PC-3 (cell line): Measurements from ENCODE around the gene EZR. TPM values are rescaled to one million over a fixed set of nuclear protein-coding genes. Genes with fewer than 3 reads are reported as not detected.

Experiments
- ATAC-seq: fragments of 200-7000 bp; cut with Tn5 transposase; 2 replicates; pipeline ENCODE4 v1.9.1; 2020; ENCODE audit warnings: mild to moderate bottlenecking, moderate library complexity
- BruUV-seq: library from RNA; stranded (reverse); fragments of 400-500 nt; replicated peaks from 2 replicates; lab custom pipeline; 2021; lab: Mats Ljungman, UMichigan
- CTCF ChIA-PET: fragments of 300-600 bp; sonication (Branson Sonifier 250); formaldehyde crosslinking; loops from one replicate; lab custom pipeline; 2022; ENCODE audit warnings: antibody characterized with exemption; lab: Charles Lee
- POLR2A ChIA-PET: fragments of 300-600 bp; sonication (Branson Sonifier 250); formaldehyde crosslinking; loops from one replicate; lab custom pipeline; 2022; ENCODE audit warnings: antibody characterized with exemption; ENCODE audit not compliant: unreplicated experiment; lab: Charles Lee
- DNase-seq: peaks from one replicate; pipeline ENCODE4 v3.0.0-alpha.2; 2015
- H2AFZ ChIP-seq: fragments of 300-600 bp; sonication (generic); 2 replicates; pipeline ENCODE4 v1.6.0; 2016; ENCODE audit warnings: antibody characterized with exemption, low read length
- H3F3A ChIP-seq: fragments of 300-600 bp; sonication (generic); one replicate; pipeline ENCODE4 v1.6.0; 2017; ENCODE audit warnings: antibody characterized with exemption, low read length, control low read depth, mild to moderate bottlenecking; ENCODE audit not compliant: unreplicated experiment
- H3K27ac ChIP-seq: fragments of 300-600 bp; sonication (generic); 2 replicates; pipeline ENCODE4 v1.5.1; 2016; ENCODE audit warnings: mild to moderate bottlenecking, low read length
- H3K27me3 ChIP-seq: fragments of 300-600 bp; sonication (generic); 2 replicates; pipeline ENCODE4 v1.6.1; 2016; ENCODE audit warnings: low read length, mixed read lengths
- H3K36me3 ChIP-seq: fragments of 300-600 bp; sonication (generic); 2 replicates; pipeline ENCODE4 v1.6.1; 2016; ENCODE audit warnings: low read depth, mixed run types, low read length, mixed read lengths
- H3K4me1 ChIP-seq: fragments of 300-600 bp; sonication (generic); 2 replicates; pipeline ENCODE4 v1.5.1; 2016; ENCODE audit warnings: low read length; ENCODE audit not compliant: insufficient read depth
- H3K4me2 ChIP-seq: fragments of 300-600 bp; sonication (generic); 2 replicates; pipeline ENCODE4 v1.6.0; 2016; ENCODE audit warnings: low read length
- H3K4me3 ChIP-seq: fragments of 300-600 bp; sonication (generic); 2 replicates; pipeline ENCODE4 v1.5.1; 2016; ENCODE audit warnings: mild to moderate bottlenecking, low read length, mixed read lengths
- H3K79me2 ChIP-seq: fragments of 300-600 bp; sonication (generic); 2 replicates; pipeline ENCODE4 v1.6.1; 2017; ENCODE audit warnings: low read length, mixed read lengths
- H3K9ac ChIP-seq: fragments of 300-600 bp; sonication (generic); 2 replicates; pipeline ENCODE4 v1.6.0; 2016; ENCODE audit warnings: mild to moderate bottlenecking, low read length
- H3K9me2 ChIP-seq: fragments of 300-600 bp; sonication (generic); replicated peaks from 2 replicates; pipeline ENCODE4 v1.6.1; 2016; ENCODE audit warnings: mixed run types, low read length, mixed read lengths
- H3K9me3 ChIP-seq: fragments of 300-600 bp; sonication (generic); 2 replicates; pipeline ENCODE4 v1.6.1; 2016; ENCODE audit warnings: low read length, mixed read lengths
- H4K20me1 ChIP-seq: fragments of 300-600 bp; sonication (generic); 2 replicates; pipeline ENCODE4 v1.6.1; 2016; ENCODE audit warnings: low read length, mixed read lengths
- CTCF ChIP-seq: fragments of 300-600 bp; sonication (generic); conservative IDR thresholded peaks from 2 replicates; pipeline ENCODE4 v1.5.1; 2017; ENCODE audit warnings: antibody characterized with exemption, low read depth, mild to moderate bottlenecking, low read length
- EZH2 ChIP-seq: fragments of 300-600 bp; sonication (generic); IDR thresholded peaks from one replicate; pipeline ENCODE4 v1.6.1; 2017; ENCODE audit warnings: antibody characterized with exemption, mild to moderate bottlenecking, low read length; ENCODE audit not compliant: unreplicated experiment
- EZH2phosphoT487 ChIP-seq: fragments of 300-600 bp; sonication (generic); IDR thresholded peaks from 2 replicates; pipeline ENCODE4 v1.6.1; 2018; ENCODE audit warnings: mild to moderate bottlenecking, antibody characterized with exemption, low read length, borderline replicate concordance
- intact Hi-C: fragments of 100-400 bp; cut with micrococcal nuclease; formaldehyde crosslinking; loops from 2 replicates; pipeline ENCODE4 v1.9.0; 2023
- total RNA-seq: library from RNA; depleted of rRNA; stranded (reverse); fragments of >200 nt; gene quantifications from 2 replicates; pipeline ENCODE4 v1.2.3, GENCODE V29; 2014

The EZR gene
- total RNA-seq, 1 experiment from 2014 or later: 182 TPM

DNA sequence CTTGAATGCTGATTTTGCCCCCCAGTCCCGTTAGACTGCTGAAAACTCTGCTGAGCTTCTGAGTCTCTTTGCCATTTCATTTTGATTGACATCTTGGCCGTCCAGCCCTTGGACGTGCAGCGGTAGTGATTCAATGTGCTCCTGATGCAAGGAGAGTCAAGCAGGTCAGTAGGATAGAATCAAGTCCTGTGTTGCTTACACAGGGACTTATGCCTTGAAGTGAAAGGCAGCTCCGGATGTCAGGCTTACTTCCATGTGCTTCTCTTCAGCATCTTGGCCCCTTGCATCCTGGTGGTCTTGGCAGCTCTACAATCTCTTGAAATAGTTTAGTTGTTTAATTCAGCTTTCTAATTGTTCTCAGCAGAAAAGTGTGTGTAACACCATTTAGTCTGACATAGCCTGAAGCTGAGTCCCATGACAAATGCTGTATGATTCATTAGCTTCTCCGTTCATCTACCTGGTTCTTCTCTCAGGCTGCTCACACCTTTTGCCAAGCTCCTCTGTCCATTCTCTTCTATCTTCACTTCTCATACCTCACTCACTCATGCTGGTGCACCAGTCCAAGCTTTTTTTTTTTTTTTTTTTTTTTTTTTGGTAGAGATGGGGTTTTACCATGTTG lies 76.0 kb downstream of the EZR start:
- ChIA-PET CTCF (no interaction called here), POLR2A (interaction anchor here (0.6 kb wide), 1 partner anchor 35 kb away, joined by 10 read pairs; no protein-coding TSS in a partner anchor)
- intact Hi-C loops: no loop called here
- no peak overlapping the region for H3K4me3 ChIP-seq
- no peak for ATAC-seq
- H3F3A ChIP-seq: no peaks in the 10 kb centered on the region
- peaks cover 7% of the 10 kb centered on the region for H3K4me1 ChIP-seq
- no peak overlapping the region for H2AFZ ChIP-seq
- no peak overlapping the region for H3K4me2 ChIP-seq
- H3K9ac ChIP-seq: no peak overlapping the region
- no peaks in the 10 kb centered on the region for H3K9me3 ChIP-seq
- no peaks in the 10 kb centered on the region for H3K36me3 ChIP-seq
- TF ChIP-seq EZH2 (no peak), CTCF (no peak), EZH2phosphoT487 (no peak)
- DNase-seq: no peak
- no peaks in the 10 kb centered on the region for H3K9me2 ChIP-seq
- H3K27me3 ChIP-seq: no peaks in the 10 kb centered on the region
- H3K79me2 ChIP-seq: no peaks in the 10 kb centered on the region
- no peak overlapping the region for H3K27ac ChIP-seq
- no TSS peak for BruUV-seq
- H4K20me1 ChIP-seq: no peaks in the 10 kb centered on the region

GRCh38 chr6:158739673-158740072 lies 79.5 kb downstream of the EZR start:
- H3K9me3 ChIP-seq: 0 out of 2 replicates have a peak, but pooled peaks cover 7% of the 10 kb centered on the region
- H3K27me3 ChIP-seq: no peaks in the 10 kb centered on the region
- H3K4me1 ChIP-seq: peaks cover 18% of the 10 kb centered on the region
- ATAC-seq (no peak), DNase-seq (no peak)
- H3K9ac ChIP-seq: no peak overlapping the region
- no TSS peak for BruUV-seq
- no peak overlapping the region for H3K4me2 ChIP-seq
- no peak overlapping the region for H3K27ac ChIP-seq
- H3K36me3 ChIP-seq: no peaks in the 10 kb centered on the region; the same call in 1 of the 2 replicates
- no peak for TF ChIP-seq CTCF
- TF ChIP-seq EZH2: no peak
- no peak for TF ChIP-seq EZH2phosphoT487
- ChIA-PET CTCF (no interaction called here), POLR2A (no interaction called here)
- H3K9me2 ChIP-seq: no peaks in the 10 kb centered on the region
- H3K79me2 ChIP-seq: no peaks in the 10 kb centered on the region
- H3K4me3 ChIP-seq: no peak overlapping the region
- H2AFZ ChIP-seq: no peak overlapping the region
- H3F3A ChIP-seq: no peaks in the 10 kb centered on the region
- no peaks in the 10 kb centered on the region for H4K20me1 ChIP-seq
- intact Hi-C loops: no loop called here
